ENCODE measurements around the gene KCNIP2. TPM values are rescaled to one million over a fixed set of nuclear protein-coding genes. Genes with fewer than 3 reads are reported as not detected.

Gene KCNIP2
- total and polyA plus RNA-seq, 2 donors, result 1.5 to 2.4 TPM

DNA sequence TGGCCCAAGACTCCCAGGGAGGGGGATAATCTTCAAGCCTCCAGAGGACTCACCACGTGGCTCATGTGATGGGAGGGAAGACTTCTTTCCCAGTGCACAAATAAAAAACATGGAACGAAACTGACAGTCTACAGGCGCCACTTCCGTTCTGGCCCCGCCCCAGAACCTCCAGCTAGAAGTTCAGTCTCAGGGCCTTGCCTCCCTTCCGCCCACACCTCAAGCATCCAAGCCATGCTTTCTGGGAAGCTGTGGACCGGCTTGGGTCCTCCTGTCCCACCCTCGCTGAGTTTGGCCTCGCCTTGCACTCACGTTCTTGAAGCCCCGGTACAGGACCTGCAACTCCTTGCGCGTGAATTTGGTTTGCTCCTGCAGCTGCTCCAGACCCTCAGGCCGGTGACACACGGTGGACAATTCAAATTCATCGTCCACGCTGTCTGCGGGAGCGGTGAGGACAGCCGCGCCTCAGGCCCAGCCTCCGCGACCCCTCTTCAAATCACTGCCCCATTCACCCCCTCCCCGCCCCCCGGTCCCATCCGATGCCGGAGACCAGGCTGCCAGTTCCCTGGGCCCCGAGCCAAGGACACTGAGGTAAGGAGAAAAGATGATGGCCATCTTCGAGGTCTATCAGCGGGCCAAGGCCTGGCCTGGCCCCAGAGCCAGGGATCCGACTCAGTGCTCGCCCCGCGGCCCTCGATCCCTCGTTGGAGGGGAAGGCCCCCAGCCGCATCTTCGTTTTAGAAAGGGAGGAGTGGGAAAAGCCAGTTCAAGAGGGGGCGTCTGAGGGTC is 14.6 kb downstream of the KCNIP2 start:
- H3K4me1 ChIP-seq (ENCODE audit: insufficient read depth), result no peaks in the 10 kb centered on the region
- WGBS, result 48% methylated on average over 39 of the region's 39 CpGs
- no peak for DNase-seq (ENCODE audit: extremely low spot score)
- H3K4me3 ChIP-seq (ENCODE audit: low read depth, low read length), result peak overlapping the region; percentile 25
- H3K27ac ChIP-seq (ENCODE audit: low read depth), result no peak overlapping the region
- H3K36me3 ChIP-seq (ENCODE audit: insufficient read depth), result no peaks in the 10 kb centered on the region

- Histone ChIP-seq H3K27ac (ENCODE audit: low read depth) (no peak overlapping the region), H3K36me3 (ENCODE audit: insufficient read depth) (no peaks in the 10 kb centered on the region), H3K4me3 (ENCODE audit: low read depth, low read length) (no peak overlapping the region), H3K4me1 (ENCODE audit: insufficient read depth) (no peaks in the 10 kb centered on the region)
- DNase-seq (ENCODE audit: extremely low spot score), result no peak
- WGBS, result 92% methylated on average over 10 of the region's 10 CpGs
These were observed 15.5 kb downstream of the KCNIP2 start for GRCh38 chr10:101827919-101828600.

DNA sequence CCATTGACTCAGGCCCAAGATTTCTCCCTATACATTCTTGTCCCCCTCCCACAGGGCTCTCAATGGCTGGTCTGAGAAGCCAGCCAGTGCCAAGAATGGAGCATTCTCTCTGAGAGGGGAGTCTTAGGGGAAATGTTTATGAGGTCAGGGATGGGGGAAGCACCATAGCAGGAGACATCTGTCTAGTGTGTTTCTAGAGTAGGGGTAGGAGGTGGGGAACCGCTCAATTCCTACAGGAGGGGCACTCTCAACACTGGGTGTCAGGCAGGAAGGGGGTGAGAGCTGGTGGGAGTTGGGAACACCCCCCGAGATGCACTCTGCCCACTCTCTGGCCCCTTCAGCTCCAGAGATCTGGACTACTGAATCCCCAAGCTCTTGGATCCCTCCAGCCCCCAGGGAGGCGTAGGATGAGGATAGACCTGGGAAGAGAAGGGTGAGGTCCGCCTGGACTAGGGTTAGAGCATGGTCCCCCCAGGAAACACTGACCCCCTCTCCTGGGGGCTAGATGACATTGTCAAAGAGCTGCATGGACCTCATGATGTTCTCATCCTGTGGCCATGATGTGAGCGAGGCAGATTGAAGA is 16.7 kb downstream of the KCNIP2 start:
- H3K4me3 ChIP-seq (ENCODE audit: low read depth, low read length), result no peak overlapping the region
- no peaks in the 10 kb centered on the region for H3K4me1 ChIP-seq (ENCODE audit: insufficient read depth)
- H3K36me3 ChIP-seq (ENCODE audit: insufficient read depth), result no peaks in the 10 kb centered on the region
- 94% methylated on average over 5 of the region's 5 CpGs for WGBS
- DNase-seq (ENCODE audit: extremely low spot score), result no peak
- H3K27ac ChIP-seq (ENCODE audit: low read depth), result no peak overlapping the region

DNA sequence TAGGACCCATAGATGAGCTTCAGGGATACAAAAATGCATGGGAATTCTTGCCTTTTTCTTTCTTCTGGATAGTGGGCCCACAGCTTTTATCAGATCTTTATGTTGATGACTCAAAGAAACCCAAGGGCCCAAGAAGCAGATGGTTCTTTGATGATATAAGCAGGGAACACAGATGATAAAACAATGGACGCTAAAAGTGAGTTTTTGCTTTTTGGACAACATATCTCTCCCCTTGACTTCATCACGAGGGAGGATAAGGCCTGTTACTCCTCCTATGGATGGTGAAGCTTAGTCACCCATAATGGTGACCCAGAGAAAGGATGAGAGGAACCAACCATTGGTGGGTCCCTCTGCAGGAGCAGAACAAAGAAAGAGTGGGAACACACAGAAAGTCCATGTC is 18.9 kb downstream of the KCNIP2 start:
- 68% methylated on average over 2 of the region's 2 CpGs for WGBS
- H3K4me3 ChIP-seq (ENCODE audit: low read depth, low read length), result no peak overlapping the region
- no peaks in the 10 kb centered on the region for H3K36me3 ChIP-seq (ENCODE audit: insufficient read depth)
- no peak overlapping the region for H3K27ac ChIP-seq (ENCODE audit: low read depth)
- DNase-seq (ENCODE audit: extremely low spot score), result no peak
- H3K4me1 ChIP-seq (ENCODE audit: insufficient read depth), result no peaks in the 10 kb centered on the region

DNA sequence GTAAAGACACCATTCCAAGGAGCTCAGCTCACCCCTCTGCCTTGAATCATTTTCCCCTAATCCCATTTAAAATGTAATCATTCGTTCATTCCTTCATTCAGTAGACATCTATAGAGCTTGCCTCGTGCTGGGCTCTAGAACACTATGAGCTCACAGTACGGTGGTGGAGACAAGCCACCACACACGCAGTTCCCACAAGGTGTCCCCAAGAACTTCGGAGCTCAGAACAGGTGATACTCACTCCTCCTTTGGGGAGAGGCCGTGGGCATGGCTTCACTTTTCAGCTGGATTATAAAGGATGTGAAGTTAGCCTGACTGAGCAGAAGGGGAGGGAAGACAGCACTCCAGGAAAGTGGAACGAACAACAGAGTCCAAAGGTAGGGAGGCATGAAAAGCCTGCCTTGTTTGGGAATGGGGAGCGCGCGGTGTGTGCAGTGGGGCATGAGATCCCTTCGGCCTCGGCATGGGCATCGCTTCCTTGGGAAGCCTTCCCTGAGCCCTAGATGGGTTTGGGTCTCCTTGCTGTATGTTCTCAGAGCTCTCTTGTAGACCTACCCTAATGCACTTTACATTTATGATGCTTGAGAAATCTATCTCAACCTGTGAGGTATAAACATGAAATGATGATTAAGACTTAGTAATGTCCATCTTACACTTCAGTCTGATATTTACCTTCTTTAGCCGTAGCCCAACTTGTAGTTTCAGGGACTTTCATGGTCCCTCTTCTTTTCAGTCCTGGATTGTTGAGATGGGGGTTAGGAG is 24.5 kb downstream of the KCNIP2 start:
- H3K27ac ChIP-seq (ENCODE audit: low read depth), result peak overlapping the region; percentile 45
- no peaks in the 10 kb centered on the region for H3K4me1 ChIP-seq (ENCODE audit: insufficient read depth)
- DNase-seq (ENCODE audit: extremely low spot score), result no peak
- WGBS, result 20% methylated on average over 14 of the region's 14 CpGs
- peak overlapping the region; percentile 19 for H3K4me3 ChIP-seq (ENCODE audit: low read depth, low read length)
- H3K36me3 ChIP-seq (ENCODE audit: insufficient read depth), result no peaks in the 10 kb centered on the region

DNA sequence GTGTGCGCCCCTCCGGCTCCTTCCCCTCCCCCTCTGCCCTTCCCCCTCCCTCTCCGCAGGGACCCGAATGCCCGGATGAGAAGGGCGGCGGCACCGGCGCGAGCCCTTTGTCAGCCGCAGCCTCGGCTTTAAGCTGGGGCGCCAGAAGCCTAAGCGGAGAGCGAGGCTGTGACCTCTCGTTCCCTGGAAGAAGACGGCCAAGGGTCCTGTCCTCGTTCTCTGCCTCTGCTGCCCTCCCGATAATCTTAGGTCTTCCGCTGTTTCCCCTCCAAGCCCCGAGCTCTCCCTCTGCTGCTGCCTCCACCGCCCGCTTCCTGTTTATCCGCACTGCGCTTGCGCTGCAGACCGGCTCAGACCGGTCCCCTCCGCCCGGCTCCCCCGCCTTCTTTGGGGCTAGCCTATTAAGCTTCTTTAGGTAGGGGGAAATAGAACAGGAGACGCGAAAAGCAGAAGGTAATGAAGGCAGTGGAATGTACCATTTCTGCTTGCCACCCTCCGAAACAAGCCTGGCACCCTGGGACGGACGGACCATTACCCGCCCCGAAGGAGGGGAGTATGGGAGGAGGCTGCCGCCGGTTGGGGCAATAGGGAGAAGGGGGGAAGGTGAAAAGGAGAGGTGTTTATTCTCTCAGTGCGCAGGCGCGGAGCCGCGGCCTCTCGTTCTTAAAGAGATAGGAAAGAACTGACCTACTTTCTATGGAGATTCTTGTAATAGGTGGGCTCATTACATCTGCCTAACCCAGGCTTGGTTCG is 25.3 kb downstream of the KCNIP2 start, which contains the start of gene OGA:
OGA (minus strand) TSS at position 326 of the 753 bp plus-strand sequence. CDS start 422 bp downstream, outside the sequence.
- Histone ChIP-seq H3K36me3 (ENCODE audit: insufficient read depth) (no peaks in the 10 kb centered on the region), H3K4me3 (ENCODE audit: low read depth, low read length) (peak within 1 kb of the TSS; percentile 97), H3K27ac (ENCODE audit: low read depth) (peak within 1 kb of the TSS; percentile 95), H3K4me1 (ENCODE audit: insufficient read depth) (no peaks in the 10 kb centered on the region)
- peak; percentile 98 for DNase-seq (ENCODE audit: extremely low spot score)
- under 1% methylated on average over 47 of the region's 47 CpGs for WGBS

DNA sequence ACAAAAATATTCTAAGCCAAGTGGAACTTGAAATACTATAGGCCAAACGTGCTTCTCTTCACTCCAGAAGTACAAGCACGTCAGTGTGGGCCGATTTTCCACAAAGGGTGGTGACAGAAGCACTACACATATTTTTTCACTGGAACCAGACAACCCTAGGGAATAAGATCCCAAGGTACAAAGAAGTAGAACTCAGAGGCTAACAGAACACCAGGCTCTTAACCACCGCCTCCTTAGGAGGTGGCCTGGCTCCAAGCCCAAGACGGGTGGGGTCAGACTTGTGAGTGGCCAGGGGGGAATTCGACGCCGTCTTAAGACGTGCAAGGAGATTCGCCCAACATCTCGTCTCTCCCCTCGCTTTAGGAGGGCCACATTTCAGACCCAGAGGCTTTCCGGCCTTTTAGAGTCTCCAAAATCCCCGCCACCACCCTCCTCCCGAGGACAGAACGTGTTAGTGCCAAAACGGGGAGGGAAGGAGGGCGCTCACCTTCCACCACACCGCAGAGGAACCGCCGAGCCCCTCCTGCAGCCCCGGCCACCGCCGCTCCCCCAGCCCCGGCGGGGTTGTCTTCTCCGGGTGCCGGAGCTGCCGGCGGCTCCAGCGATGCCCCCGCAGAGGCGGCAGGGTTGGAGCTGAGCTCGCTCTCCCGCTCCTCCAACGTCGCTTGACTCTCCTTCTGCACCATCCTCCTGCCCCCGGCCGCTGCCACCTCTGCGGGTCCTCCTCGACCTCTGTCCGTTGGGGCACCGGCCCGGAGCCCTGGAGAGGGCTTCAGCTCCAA is 26.1 kb downstream of the KCNIP2 start:
- Histone ChIP-seq H3K36me3 (ENCODE audit: insufficient read depth) (no peaks in the 10 kb centered on the region), H3K4me1 (ENCODE audit: insufficient read depth) (no peaks in the 10 kb centered on the region), H3K4me3 (ENCODE audit: low read depth, low read length) (peak overlapping the region; percentile 97), H3K27ac (ENCODE audit: low read depth) (peak overlapping the region; percentile 95)
- no peak for DNase-seq (ENCODE audit: extremely low spot score)
- under 1% methylated on average over 44 of the region's 44 CpGs for WGBS

DNA sequence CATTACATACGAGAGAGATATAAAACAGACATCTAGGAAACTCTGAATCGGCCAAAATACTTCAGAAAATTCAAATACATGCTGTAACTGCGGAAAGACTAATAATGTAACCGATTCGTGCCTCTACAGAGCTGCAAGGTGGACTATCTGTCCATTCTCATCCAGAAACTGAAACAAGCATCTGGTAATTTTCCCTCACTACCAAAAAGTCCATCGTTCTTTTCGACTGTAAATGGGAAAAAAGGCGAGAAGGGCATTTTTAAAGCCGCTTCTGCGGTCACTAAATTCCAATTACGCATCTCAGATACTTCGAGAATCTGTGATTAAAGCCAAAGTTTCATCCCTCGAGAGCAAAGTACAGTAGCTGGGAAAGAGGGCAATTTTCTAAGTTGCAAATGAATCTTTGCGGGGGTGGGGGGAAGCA is 26.7 kb downstream of the KCNIP2 start:
- under 1% methylated on average over 14 of the region's 14 CpGs for WGBS
- Histone ChIP-seq H3K4me3 (ENCODE audit: low read depth, low read length) (peak overlapping the region; percentile 97), H3K4me1 (ENCODE audit: insufficient read depth) (no peaks in the 10 kb centered on the region), H3K36me3 (ENCODE audit: insufficient read depth) (no peaks in the 10 kb centered on the region), H3K27ac (ENCODE audit: low read depth) (no peak overlapping the region)
- DNase-seq (ENCODE audit: extremely low spot score), result no peak

GRCh38 chr10:101816376-101816775 is 27.2 kb downstream of the KCNIP2 start:
- no peak for DNase-seq (ENCODE audit: extremely low spot score)
- Histone ChIP-seq H3K4me1 (ENCODE audit: insufficient read depth) (no peaks in the 10 kb centered on the region), H3K4me3 (ENCODE audit: low read depth, low read length) (peak overlapping the region; percentile 97), H3K27ac (ENCODE audit: low read depth) (no peak overlapping the region), H3K36me3 (ENCODE audit: insufficient read depth) (no peaks in the 10 kb centered on the region)
- WGBS, result 1% methylated on average over 5 of the region's 5 CpGs

DNA sequence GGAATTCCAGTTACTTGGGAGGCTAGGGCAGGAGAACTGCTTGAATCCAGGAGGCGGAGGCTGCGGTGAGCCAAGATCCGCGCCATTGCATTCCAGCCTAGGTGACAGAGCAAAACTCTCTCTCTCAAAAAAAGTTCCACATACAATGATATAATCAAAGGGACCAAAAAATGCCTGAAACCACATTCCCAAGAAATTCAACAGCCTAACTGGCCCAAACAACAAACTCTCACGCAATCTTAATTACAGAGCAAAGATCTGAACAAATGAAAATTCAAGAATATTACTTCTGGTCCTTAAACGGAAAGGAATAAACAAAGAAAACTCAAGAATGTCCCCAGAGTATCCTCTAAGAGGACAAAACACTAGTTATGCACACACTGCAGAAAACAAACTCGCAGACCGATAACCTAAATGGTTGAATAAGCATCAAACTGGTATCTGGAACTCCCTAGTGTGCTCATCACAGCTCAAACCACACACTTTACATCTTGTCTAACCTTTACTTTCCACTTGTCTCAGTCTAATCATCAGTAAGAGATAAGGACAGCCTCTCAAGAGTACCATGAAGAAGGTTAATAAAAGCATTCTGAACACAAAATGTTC is 29.0 kb downstream of the KCNIP2 start:
- DNase-seq (ENCODE audit: extremely low spot score), result no peak
- Histone ChIP-seq H3K27ac (ENCODE audit: low read depth) (no peak overlapping the region), H3K36me3 (ENCODE audit: insufficient read depth) (no peaks in the 10 kb centered on the region), H3K4me1 (ENCODE audit: insufficient read depth) (no peaks in the 10 kb centered on the region), H3K4me3 (ENCODE audit: low read depth, low read length) (peak overlapping the region; percentile 29)
- 72% methylated on average over 8 of the region's 8 CpGs for WGBS

DNA sequence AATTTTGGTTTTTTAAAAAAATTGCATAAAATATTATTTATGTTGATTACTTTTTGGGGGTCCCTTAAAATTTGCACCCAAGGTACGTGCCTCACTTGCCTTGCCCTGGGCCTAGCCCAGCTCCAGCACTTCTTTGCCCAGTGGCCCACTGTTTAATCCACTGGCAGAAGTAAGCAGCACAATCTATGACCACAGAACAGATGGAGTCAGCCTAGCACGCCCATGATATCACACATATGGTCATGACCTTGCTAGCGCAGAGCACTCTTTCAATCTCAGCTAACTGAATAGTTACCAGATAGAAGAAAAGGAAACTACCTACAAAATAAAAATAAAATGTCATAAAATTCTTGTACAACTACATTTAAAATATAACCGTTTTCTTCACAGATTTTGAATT is 31.0 kb downstream of the KCNIP2 start:
- no peaks in the 10 kb centered on the region for H3K36me3 ChIP-seq (ENCODE audit: insufficient read depth)
- WGBS, result 74% methylated on average over 4 of the region's 4 CpGs
- no peaks in the 10 kb centered on the region for H3K4me1 ChIP-seq (ENCODE audit: insufficient read depth)
- H3K27ac ChIP-seq (ENCODE audit: low read depth), result no peak overlapping the region
- DNase-seq (ENCODE audit: extremely low spot score), result no peak
- no peak overlapping the region for H3K4me3 ChIP-seq (ENCODE audit: low read depth, low read length)

GRCh38 chr10:101807158-101807557 is 36.4 kb downstream of the KCNIP2 start:
- Histone ChIP-seq H3K4me1 (ENCODE audit: insufficient read depth) (no peaks in the 10 kb centered on the region), H3K4me3 (ENCODE audit: low read depth, low read length) (no peak overlapping the region), H3K27ac (ENCODE audit: low read depth) (no peak overlapping the region), H3K36me3 (ENCODE audit: insufficient read depth) (peaks cover 2% of the 10 kb centered on the region)
- 84% methylated on average over 1 of the region's 1 CpG for WGBS
- no peak for DNase-seq (ENCODE audit: extremely low spot score)

Data from urinary bladder (tissue), 4 donors.